Astrocyte (in vitro differentiated cells and primary cell): Measurements from ENCODE around the gene CUEDC2.

Source experiments
- CTCF ChIP-seq: IDR thresholded peaks from 2 replicates; pipeline ENCODE4 v1.5.1; 2011; ENCODE audit warnings: low read depth, mild to moderate bottlenecking, inconsistent platforms, low read length, moderate library complexity; ENCODE audit not compliant: insufficient read depth
- EZH2 ChIP-seq: IDR thresholded peaks from 2 replicates; pipeline ENCODE4 v1.6.1; 2012; ENCODE audit warnings: mild to moderate bottlenecking, low read length, inconsistent platforms; ENCODE audit not compliant: insufficient read depth

- TF ChIP-seq CTCF (no peak), EZH2 (no peak)
Observed at GRCh38 chr10:102449321-102450123, 17.1 kb upstream of the CUEDC2 start.
